ENCODE data around the gene GRID2. TPM values are rescaled to one million over a fixed set of nuclear protein-coding genes. Genes with fewer than 3 reads are reported as not detected.
"Not testable (repeated sequence)": the region's sequence is repeated elsewhere in the genome, so short reads cannot be mapped to it uniquely, and the experiment has no call there.

GRID2 gene
- total RNA-seq, 4 donors from 2014 or later = 0.63 TPM; not detected in 3

- no peak for DNase-seq (ENCODE audit: low spot score in 2 of 2)
- no peaks in the 10 kb centered on the region for H3K9me3 ChIP-seq
- peaks cover 0 to 18% (median 3%) of the 10 kb centered on the region in 4 donors for H3K4me1 ChIP-seq
- 86 to 87% methylated on average over 3 of the region's 3 CpGs for WGBS, 2 donors
- H3K27me3 ChIP-seq = no peaks in the 10 kb centered on the region
- no peak overlapping the region for H3K27ac ChIP-seq
- H3K36me3 ChIP-seq = no peaks in the 10 kb centered on the region
- H3K4me3 ChIP-seq = no peak overlapping the region
- TF ChIP-seq EP300 (IDR thresholded peaks at IDR 0.05) (no peak), POLR2A (IDR thresholded peaks at IDR 0.05) (no peak), CTCF (IDR thresholded peaks at IDR 0.05) (no peak)
Observed at GRCh38 chr4:92264163-92264562, 39.6 kb upstream of the GRID2 start.

- H3K9me3 ChIP-seq = no peaks in the 10 kb centered on the region
- H3K36me3 ChIP-seq = no peaks in the 10 kb centered on the region
- 5 to 7% methylated on average over 1 of the region's 1 CpG for WGBS, 2 donors
- TF ChIP-seq EP300 (IDR thresholded peaks at IDR 0.05) (no peak), POLR2A (IDR thresholded peaks at IDR 0.05) (no peak), CTCF (IDR thresholded peaks at IDR 0.05) (no peak)
- no peaks in the 10 kb centered on the region for H3K27me3 ChIP-seq
- H3K4me3 ChIP-seq = no peak overlapping the region
- peaks cover 0 to 18% (median 3%) of the 10 kb centered on the region in 4 donors for H3K4me1 ChIP-seq
- H3K27ac ChIP-seq = no peak overlapping the region
- DNase-seq (ENCODE audit: low spot score in 2 of 2) = no peak
Observed at GRCh38 chr4:92265021-92265420, 38.7 kb upstream of the GRID2 start.

- no peak for TF ChIP-seq POLR2A (IDR thresholded peaks at IDR 0.05)
- Histone ChIP-seq H3K4me1 (peaks cover 0 to 18% (median 3%) of the 10 kb centered on the region in 4 donors), H3K27me3 (no peaks in the 10 kb centered on the region), H3K9me3 (no peaks in the 10 kb centered on the region), H3K27ac (no peak overlapping the region), H3K4me3 (no peak overlapping the region), H3K36me3 (no peaks in the 10 kb centered on the region)
- DNase-seq (ENCODE audit: low spot score in 2 of 2) = no peak
Observed at GRCh38 chr4:92265798-92266197, 38.0 kb upstream of the GRID2 start.

GRCh38 chr4:92266521-92266920, 37.2 kb upstream of the GRID2 start:
- H3K36me3 ChIP-seq = no peaks in the 10 kb centered on the region
- no peaks in the 10 kb centered on the region for H3K9me3 ChIP-seq
- H3K4me3 ChIP-seq = no peak overlapping the region
- TF ChIP-seq CTCF (IDR thresholded peaks at IDR 0.05) (no peak), POLR2A (IDR thresholded peaks at IDR 0.05) (no peak), EP300 (IDR thresholded peaks at IDR 0.05) (no peak)
- H3K27ac ChIP-seq = no peak overlapping the region
- no peaks in the 10 kb centered on the region for H3K27me3 ChIP-seq
- H3K4me1 ChIP-seq = peaks cover 0 to 18% (median 3%) of the 10 kb centered on the region in 4 donors
- DNase-seq (ENCODE audit: low spot score in 2 of 2) = no peak
- WGBS, 2 donors = 82 to 86% methylated on average over 3 of the region's 3 CpGs

- H3K9me3 ChIP-seq = no peaks in the 10 kb centered on the region
- peaks cover 0 to 18% (median 3%) of the 10 kb centered on the region in 4 donors for H3K4me1 ChIP-seq
- WGBS, 2 donors = 97 to 99% methylated on average over 4 of the region's 4 CpGs
- H3K36me3 ChIP-seq = no peaks in the 10 kb centered on the region
- TF ChIP-seq CTCF (IDR thresholded peaks at IDR 0.05) (no peak), POLR2A (IDR thresholded peaks at IDR 0.05) (no peak), EP300 (IDR thresholded peaks at IDR 0.05) (no peak)
- DNase-seq (ENCODE audit: low spot score in 2 of 2) = no peak
- H3K27me3 ChIP-seq = no peaks in the 10 kb centered on the region
- H3K27ac ChIP-seq = no peak overlapping the region
- H3K4me3 ChIP-seq = no peak overlapping the region
Observed at GRCh38 chr4:92268642-92269041, 35.1 kb upstream of the GRID2 start.

GRCh38 chr4:92270908-92271307, 32.9 kb upstream of the GRID2 start:
- Histone ChIP-seq H3K27me3 (no peaks in the 10 kb centered on the region), H3K4me3 (no peak overlapping the region), H3K27ac (no peak overlapping the region), H3K9me3 (no peaks in the 10 kb centered on the region), H3K4me1 (no peaks in the 10 kb centered on the region), H3K36me3 (no peaks in the 10 kb centered on the region)
- DNase-seq (ENCODE audit: low spot score in 2 of 2) = no peak
- 87 to 92% methylated on average over 2 of the region's 2 CpGs for WGBS, 2 donors
- TF ChIP-seq CTCF (IDR thresholded peaks at IDR 0.05) (no peak), POLR2A (IDR thresholded peaks at IDR 0.05) (no peak), EP300 (IDR thresholded peaks at IDR 0.05) (no peak)

- not testable (repeated sequence) for H3K4me1 ChIP-seq; H3K36me3 ChIP-seq; H3K27me3 ChIP-seq; H3K4me3 ChIP-seq; H3K9me3 ChIP-seq; DNase-seq (ENCODE audit: low spot score in 2 of 2); H3K27ac ChIP-seq
- WGBS, 2 donors = 86% methylated on average over 4 of the region's 4 CpGs
Observed at GRCh38 chr4:92271551-92271950, 32.2 kb upstream of the GRID2 start.

- not testable (repeated sequence) for H3K4me1 ChIP-seq; H3K27ac ChIP-seq; H3K9me3 ChIP-seq; H3K4me3 ChIP-seq; DNase-seq (ENCODE audit: low spot score in 2 of 2); H3K27me3 ChIP-seq; H3K36me3 ChIP-seq
- 88 to 91% methylated on average over 8 of the region's 8 CpGs for WGBS, 2 donors
Observed at GRCh38 chr4:92277057-92277881, 26.5 kb upstream of the GRID2 start.

Data from tibial nerve (tissue), 4 donors.